ENCODE data around the gene TRIM26.
"Not testable (repeated sequence)": the region's sequence is repeated elsewhere in the genome, so short reads cannot be mapped to it uniquely, and the experiment has no call there.

TRIM26 gene

DNA sequence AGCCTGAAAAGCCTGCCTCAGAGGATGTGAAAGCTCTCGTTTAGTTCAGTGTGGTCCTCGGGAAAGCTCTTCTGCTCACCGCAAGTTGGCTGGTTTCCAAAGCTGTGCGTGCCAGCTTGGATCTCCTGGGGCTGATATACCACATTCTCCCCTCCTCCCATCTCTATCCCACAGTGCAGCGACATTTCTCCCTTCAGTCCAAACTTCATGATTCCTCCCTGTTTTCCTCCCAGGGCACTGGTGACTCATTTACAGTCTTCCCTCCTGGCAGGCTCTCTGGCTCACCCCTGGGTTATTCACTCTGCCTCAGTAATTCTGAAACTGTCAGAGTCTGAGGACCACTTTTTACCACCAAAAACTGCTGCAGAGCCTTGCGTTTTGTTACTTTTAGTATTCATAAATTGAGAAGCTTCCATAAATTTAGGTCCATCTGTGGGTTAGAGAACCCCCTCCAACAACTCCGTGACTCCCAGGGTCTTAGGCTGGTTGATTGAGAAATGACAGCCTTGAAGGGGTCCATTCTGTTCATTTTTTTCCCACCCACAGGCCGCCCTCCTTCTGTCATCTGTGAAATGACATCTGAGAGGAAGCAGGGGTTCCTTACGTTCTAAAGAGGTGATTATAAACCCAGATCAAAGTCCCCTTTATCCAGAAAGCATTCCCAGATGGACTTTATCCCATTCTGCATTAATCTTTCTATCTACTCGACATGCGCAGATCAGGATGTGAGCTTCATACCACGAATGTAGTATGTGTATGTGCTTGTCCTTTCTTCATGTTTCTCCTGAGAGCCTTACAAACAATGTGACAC is 58.3 kb downstream of the TRIM26 start:
- DNase-seq (ENCODE audit: low spot score), result no peak

DNA sequence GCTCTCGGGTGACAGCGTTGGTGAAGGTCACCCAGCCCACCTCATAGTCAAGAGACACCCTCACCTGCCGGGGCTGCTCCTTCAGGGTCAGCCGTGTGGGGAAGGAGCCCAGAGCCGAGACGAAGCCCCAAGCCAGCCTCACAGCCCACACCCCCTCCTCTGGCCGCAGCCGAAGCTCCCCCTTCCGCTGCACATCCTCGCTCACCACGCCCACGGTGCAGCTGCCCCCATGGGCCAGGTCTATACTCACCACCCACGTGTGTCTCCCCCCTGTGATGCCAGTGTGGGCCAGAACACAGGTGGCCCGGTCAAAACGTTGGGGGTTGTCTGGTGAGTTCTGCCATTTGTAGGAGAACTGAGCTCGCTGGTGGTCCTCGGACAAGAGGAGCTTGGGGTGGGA is 59.1 kb downstream of the TRIM26 start:
- no peak for DNase-seq (ENCODE audit: low spot score)

DNA sequence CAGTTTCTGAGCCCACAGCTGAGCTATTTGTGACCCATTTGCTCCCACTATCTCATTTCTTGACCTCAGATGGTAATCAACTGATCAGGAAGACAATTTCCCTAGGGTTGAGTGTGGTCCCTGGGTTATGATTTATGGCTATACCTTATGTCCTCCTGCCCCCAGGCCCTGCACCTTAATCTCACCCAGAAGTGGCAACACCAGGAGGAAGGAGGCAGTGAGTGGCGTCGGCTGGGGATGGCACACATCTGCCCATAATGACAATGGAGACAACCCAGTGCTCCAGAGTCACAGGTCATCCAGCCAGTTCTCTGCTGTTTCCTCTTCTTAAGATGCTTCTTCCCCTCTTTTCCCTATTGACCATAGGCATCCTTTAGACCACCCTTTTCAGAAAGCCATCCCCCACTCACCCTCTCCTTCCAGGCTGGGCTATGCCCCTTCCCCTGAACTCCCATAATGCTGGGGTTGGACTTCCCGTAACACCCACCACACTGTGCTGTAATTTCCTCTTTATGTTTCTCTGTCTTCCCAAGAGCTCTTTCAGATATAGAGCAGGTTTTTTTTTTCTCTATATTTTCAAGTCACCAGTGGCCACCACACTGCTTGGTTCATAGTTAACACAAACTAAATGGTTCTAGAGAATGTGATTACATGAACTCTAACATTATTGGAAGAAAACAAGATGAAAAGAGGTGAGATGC is 60.1 kb downstream of the TRIM26 start:
- DNase-seq (ENCODE audit: low spot score), result no peak

DNA sequence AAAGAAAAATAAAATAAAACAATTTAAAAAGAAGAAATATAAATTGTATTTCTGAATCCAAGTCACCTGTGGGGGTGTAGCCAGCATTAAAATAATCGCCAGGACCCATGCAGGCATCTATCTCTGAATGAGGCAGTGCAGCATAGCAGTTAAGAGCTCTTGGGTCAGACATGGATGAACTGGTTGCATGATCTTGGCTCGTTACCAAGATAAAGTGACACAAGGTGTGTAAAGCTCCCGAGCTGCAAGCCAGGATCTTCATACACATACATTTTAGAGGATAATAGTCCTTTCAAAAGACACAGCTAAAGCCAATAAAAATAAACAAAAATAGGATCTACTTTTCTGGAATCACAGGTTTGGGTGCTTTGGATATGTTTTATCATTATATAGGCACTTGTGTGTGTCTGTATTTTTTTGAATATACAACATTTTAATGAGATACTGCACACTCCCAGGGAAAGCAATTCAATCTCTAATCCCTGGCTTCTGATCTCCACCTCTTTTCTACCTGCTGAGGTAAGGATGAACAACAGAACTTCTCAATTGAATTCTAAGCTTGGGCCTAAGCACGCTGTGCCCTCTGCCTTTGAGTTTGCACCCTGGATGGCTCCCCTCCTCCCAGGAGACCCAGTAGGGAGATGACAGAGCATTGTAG is 61.1 kb downstream of the TRIM26 start:
- no peak for DNase-seq (ENCODE audit: low spot score)

DNA sequence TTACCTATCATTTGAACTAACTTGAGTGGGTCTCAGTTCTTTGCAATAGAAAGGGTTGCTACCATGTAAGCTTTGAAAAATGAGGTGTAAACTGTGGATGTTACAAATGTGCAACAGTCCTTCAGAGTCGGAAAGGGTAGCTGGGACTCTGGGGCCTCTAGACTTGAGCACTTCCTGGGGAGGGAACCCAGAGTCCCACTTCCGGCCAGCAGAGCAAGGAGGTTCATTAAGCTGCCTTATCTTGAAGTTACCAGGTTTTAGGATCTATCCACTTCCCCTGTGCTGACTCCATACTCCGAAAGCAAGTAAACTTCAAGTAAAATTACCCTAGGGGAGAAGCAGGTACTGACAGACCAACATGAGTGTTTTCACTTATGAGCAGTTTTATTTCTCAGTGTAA is 61.6 kb downstream of the TRIM26 start:
- no peak for DNase-seq (ENCODE audit: low spot score)

DNA sequence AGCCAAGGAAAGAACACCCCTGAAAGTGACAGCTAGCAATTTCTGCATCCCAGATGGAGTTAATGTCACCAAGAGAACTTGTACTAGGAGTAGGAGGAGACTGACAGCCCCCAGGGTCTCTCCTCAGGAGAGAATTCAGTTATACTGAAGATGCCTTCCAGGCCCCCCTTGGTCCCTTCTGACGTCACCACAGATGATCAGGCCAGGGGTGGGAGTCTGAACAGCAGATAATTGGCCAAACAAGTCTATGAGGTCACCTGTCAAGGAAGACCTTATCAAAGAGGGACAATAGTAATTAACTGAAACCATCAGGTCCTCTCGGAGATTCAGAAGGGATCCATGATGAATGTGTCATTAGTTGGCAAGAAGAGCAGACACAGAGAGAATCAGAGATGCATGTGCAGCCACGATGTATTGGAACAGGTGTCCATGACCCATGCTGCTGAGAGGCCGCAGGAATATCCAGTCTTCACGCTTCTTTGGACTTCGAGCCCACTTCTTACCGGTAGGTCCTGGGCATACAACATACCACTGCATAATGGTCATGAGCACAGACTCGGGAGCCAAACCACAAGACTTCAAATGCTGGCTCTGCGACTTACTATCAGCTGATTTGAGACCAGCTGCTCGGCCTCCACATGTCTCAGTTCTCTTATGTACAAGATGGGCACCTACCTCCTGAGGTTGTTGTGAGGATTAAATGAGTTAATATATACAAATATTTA is 62.4 kb downstream of the TRIM26 start:
- DNase-seq (ENCODE audit: low spot score), result no peak

DNA sequence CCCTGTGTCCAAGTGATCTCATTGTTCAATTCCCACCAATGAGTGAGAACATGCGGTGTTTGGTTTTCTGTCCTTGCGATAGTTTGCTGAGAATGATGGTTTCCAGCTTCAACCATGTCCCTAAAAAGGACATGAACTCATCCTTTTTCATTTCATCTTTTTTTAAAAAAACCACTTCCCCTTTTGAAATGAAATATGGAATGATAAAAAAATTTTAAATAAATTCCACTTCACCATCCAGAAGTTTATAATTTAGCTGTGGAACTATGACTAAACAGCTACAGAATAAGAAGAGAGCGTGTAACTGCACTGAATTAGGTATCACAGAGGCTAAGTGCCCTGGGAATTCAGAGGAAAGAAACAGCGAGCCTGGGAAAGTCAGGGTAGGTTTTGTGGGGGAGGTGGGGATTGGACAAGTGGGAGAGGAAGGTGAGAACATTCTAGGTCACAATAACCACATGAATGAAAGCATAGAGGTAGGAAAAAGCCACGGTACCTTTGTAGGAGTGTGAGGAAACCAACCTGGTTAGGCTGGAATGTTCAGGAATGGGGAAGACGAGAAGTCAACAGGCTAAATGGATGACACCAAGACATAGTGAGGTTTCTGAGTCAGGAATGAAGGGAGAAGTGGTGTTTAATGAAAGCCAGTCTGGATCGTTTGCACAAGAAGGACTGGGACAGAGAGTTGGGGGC is 63.2 kb downstream of the TRIM26 start:
- DNase-seq (ENCODE audit: low spot score), result no peak

DNA sequence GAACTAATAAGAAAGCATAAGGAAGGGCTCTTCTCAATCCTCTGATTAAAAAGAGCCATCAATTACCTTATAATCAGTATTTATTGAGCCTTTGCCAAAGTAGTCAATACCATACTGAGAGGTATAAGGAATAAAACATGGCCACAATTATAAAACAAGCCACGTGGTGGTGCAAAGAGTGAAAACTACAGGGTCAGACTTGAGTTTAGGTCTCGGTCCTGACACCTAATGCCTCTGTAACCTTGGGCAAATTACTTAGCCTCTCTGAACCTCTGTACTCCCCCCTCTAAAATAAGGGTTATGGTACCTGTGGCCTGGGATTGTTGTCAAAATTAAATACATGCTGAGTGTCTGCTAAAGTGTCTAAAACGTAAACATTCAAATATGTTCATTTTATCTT is 64.0 kb downstream of the TRIM26 start:
- DNase-seq (ENCODE audit: low spot score), result no peak

DNA sequence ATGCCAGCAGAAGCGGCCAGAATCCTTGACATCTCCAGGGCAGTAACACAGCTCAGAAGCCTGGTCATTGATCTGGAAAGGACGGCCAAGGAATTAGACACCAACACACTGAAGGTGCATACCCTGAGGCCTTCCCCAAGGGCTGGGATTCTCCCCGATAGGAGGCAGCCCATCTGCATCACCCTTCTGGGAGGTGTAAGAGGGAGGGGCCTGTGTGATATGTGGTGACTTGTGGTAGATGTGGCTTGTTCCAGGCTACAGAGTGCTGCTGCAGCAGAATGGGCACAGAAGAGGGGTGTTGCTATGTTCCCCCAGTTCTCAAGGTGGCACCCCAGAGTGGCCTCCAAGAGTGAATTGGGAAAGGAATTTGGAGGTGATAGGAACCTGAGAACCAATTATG is 66.1 kb downstream of the TRIM26 start:
- no peak for DNase-seq (ENCODE audit: low spot score)

DNA sequence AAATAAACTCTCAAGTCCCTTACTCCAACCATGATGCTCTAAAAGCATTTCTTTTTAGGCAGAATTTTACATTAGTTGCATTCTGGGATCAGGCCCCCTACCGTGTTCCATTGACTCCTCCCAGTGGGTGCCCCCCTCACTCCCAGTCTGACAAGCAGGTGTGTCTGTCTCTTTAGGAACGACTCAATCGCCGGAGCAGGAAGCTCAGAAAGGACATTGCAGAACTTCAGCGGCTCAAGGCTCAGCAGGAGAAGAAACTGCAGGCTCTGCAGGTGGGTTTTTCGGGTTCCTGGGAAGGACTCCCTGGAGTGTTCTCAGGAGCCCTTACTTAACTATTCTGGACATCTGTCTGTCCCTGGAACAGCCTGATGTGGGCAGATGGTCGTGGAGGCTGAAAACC is 67.4 kb downstream of the TRIM26 start:
- DNase-seq (ENCODE audit: low spot score), result no peak

DNA sequence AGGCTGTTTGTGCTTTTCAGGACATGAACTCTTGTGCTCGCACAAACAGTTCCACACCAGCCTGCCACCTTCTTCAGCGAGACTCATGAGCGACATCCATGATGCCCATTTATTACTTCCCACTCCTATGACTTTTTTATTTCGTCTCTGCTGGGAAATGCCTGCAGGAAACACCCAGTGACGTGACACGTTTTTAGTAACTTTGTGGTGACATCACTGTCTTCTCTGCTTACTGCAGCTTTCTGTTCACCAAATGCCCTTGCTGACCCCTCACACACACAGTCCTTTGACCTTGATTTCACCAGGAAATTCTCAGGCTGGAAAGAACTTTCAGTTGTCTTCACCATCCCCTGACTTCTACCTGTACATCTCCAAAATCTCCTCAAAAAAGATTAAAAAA is 68.4 kb downstream of the TRIM26 start:
- DNase-seq (ENCODE audit: low spot score), result no peak

DNA sequence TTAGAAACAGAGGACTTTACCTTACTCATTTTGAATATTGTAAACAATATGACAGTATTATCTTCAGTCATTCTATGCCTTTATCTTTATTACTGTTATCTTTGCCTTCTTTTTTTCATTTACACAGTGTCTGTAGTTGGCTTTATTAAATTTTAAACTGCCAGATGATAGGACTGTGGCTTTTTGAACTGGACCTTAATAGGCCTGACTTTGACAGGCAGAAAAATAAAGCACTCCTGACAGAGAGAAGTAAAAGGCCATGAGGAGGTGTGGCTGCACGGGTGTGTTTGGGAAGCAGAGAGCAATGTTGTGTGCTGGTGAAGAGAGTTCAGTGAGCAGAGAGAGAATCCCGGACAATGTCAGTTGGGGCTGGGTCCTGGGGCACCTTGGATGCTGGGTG is 69.4 kb downstream of the TRIM26 start:
- no peak for DNase-seq (ENCODE audit: low spot score)

DNA sequence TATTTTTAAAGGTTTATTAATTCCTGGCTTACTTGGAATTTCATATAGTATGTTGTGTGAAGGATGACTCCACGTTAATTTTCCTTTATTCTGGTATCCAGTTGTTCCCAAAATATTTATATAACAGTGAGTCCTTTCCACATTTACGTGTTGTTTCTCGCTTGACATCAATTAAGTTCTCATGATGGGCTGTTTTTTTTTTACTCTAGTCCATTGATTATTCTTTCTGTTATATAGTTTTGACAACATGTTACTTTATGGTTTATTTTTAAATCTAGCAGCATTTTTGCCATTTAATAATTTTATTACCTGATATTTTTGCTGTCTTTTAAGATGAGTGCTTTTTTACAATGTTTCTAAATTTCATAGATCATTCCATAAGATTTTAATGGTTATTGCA is 70.5 kb downstream of the TRIM26 start:
- no peak for DNase-seq (ENCODE audit: low spot score)

DNA sequence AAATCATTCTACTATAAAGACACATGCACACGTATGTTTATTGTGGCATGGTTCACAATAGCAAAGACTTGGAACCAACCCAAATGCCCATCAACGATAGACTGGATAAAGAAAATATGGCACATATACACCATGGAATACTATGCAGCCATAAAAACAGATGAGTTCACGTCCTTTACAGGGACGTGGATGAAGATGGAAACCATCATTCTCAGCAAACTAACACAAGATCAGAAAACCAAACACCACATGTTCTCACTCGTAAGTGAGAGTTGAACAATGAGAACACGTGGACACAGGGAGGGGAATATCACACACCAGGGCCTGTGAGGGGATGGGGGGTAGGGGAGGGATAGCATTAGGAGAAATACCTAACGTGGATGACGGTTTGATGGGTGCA is 73.0 kb downstream of the TRIM26 start:
- DNase-seq (ENCODE audit: low spot score), result not testable (repeated sequence)

DNA sequence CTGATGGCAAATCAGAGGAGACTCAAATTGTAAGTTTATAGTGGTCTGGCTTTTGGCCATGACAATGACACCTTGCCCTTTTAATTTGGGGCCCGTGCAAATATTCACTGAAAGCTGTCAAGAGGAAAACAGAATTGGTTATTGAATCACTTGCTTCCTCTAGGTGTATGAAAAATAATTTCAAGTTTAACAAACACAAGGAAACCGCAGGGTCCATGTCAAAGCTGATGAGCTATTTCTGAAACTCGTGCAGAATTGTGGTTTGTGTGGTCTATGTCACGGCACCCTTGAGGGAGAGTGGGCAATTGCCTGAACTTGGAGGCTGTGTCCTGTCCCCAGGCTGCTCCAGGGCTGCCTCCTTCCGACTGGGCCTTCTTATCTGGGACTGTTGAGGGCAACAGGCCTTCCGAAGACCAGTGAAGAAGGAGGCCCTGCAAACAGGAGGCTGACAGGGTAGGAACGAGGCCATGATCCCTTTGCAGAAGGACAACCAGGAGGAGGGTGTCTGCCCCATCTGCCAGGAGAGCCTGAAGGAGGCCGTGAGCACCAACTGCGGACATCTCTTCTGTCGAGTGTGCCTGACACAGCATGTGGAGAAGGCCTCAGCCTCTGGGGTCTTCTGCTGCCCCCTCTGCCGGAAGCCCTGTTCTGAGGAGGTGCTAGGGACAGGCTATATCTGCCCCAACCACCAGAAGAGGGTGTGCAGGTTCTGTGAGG is 76.5 kb downstream of the TRIM26 start:
- DNase-seq (ENCODE audit: low spot score), result no peak

DNA sequence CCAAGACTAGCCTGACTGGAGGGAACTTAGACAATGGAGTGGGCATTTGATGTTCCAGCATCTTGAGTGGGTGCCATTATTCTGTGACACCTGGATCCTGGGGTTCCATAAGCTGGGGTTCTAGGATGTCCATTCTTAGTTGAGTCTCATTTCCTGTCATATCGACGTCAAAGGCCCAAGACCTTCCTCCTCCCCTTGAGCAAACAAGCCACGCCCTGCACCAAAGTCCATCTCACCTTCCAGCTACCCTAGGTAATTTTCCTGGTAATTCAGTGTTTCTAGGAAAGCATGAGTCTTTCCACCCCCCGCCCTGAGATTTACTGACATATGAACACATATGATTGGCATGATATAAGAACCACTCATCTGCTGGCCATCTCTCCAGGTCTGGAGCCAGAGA is 77.4 kb downstream of the TRIM26 start, which contains the start of gene TRIM40:
Gene TRIM40, plus strand, starts transcription at position 384 of the 400 bp plus-strand sequence. CDS start 897 bp downstream, outside the sequence.
- DNase-seq (ENCODE audit: low spot score), result no peak

DNA sequence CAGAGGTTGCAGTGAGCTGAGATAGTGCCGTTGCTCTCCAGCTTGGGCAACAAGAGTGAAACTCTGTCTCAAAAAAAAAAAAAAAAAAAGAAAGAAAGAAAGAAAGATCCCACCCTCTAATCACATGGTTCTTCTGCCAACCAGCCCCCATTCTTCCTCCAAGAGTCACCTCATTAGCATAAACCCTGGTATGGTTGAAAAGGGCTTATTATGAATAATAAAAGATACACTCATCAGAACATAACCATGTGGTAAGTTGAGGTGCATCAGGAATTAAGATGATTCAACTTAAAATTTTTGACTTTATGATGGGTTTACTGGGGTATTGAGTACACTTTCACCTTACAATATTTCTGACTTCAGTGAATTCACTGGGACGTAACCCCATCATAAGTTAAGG is 78.1 kb downstream of the TRIM26 start:
- no peak for DNase-seq (ENCODE audit: low spot score)
